GM12878 (cell line): ENCODE measurements around the gene SPOCD1. TPM values are rescaled to one million over a fixed set of nuclear protein-coding genes. Genes with fewer than 3 reads are reported as not detected.

Experiments
- CUX1 ChIP-seq: IDR thresholded peaks from 2 replicates; pipeline ENCODE4 v1.6.1; 2012; ENCODE audit warnings: improper control_type of control experiment, low read depth, low read length; ENCODE audit not compliant: insufficient replicate concordance
- EGR1 ChIP-seq, 2 experiments: IDR thresholded peaks; 1 replicate in 1 of 2; 2 replicates in 1 of 2; pipeline ENCODE4 v1.6.1; 2011 to 2012; ENCODE audit warnings: low read depth in 2 of 2, low read length in 2 of 2, borderline replicate concordance in 1 of 2, mild to moderate bottlenecking in 1 of 2, moderate library complexity in 1 of 2
- EZH2 ChIP-seq: IDR thresholded peaks from 2 replicates; pipeline ENCODE4 v1.6.1; 2012; ENCODE audit warnings: low read depth, mild to moderate bottlenecking, control low read depth, inconsistent platforms, low read length, borderline replicate concordance; ENCODE audit not compliant: control insufficient read depth
- FOS ChIP-seq: IDR thresholded peaks from 3 replicates; pipeline ENCODE4 v1.6.1; 2011; ENCODE audit warnings: borderline replicate concordance; ENCODE audit not compliant: insufficient read length; ENCODE audit errors: extremely low read depth
- GATAD2B ChIP-seq: fragments of 450-650 bp; conservative IDR thresholded peaks from 2 replicates; pipeline ENCODE4 v1.6.1; 2017; ENCODE audit warnings: low read depth, mild to moderate bottlenecking, moderate library complexity
- RAD21 ChIP-seq: IDR thresholded peaks from 2 replicates; pipeline ENCODE4 v1.6.1; 2011; ENCODE audit warnings: mild to moderate bottlenecking, low read depth, low read length, moderate library complexity; ENCODE audit not compliant: insufficient read depth
- RB1 ChIP-seq: fragments of 450-650 bp; formaldehyde crosslinking; IDR thresholded peaks from 2 replicates; pipeline ENCODE4 v1.6.1; 2017; ENCODE audit warnings: mild to moderate bottlenecking, borderline replicate concordance
- SMC3 ChIP-seq: IDR thresholded peaks from 2 replicates; pipeline ENCODE4 v1.6.1; 2011; ENCODE audit warnings: low read length, improper control_type of control experiment, borderline replicate concordance
- TARDBP ChIP-seq: IDR thresholded peaks from 2 replicates; pipeline ENCODE4 v1.6.1; 2016; ENCODE audit warnings: borderline replicate concordance
- TBL1XR1 ChIP-seq: IDR thresholded peaks from 2 replicates; pipeline ENCODE4 v1.6.1; 2012; ENCODE audit warnings: low read depth, low read length, improper control_type of control experiment
- polyA plus RNA-seq, 11 experiments: library from polyadenylated mRNA; depleted of rRNA in 4 of 11; unstranded in 6 of 11; stranded (reverse) in 5 of 11; fragments of >200 nt; fragmentation: Nextera tagmentation in 4 of 11; fragmentation: Illumina TruSeq in 1 of 11; extraction: Ambion mirVana in 4 of 11; extraction: Trizol in 1 of 11; gene quantifications; 1 replicate in 1 of 11; 2 replicates in 10 of 11; pipeline versions ENCODE4 v1.2.1 to v1.2.3, GENCODE V29; 2011 to 2016; ENCODE audit warnings: inconsistent platforms in 2 of 11, missing spikeins in 2 of 11, low read depth in 1 of 11
- total RNA-seq, 4 experiments: library from RNA; depleted of rRNA in 3 of 4; stranded (reverse); fragments of >200 nt in 3 of 4; fragmentation: Illumina TruSeq in 1 of 4; extraction: Trizol in 1 of 4; gene quantifications; 2 replicates each; pipeline versions ENCODE4 v1.2.1 to v1.2.3, GENCODE V29; 2013 to 2021
- TF ChIP-seq, protein P1 (sequence below): IDR thresholded peaks from 2 replicates; pipeline ENCODE4 v1.6.1; 2012; ENCODE audit warnings: mild to moderate bottlenecking, low read depth, low read length
- TF ChIP-seq, protein P2 (sequence below): fragments of 450-650 bp; IDR thresholded peaks from 2 replicates; pipeline ENCODE4 v1.6.1; 2017; ENCODE audit warnings: mild to moderate bottlenecking, moderate library complexity

SPOCD1 gene
- total and polyA plus RNA-seq, 10 of the 15 experiments (the other 5 are each of a cell fraction or from before 2014, with no cell fraction given), result 0.02 to 0.65 (median 0.13) TPM; not detected in 4

- TF ChIP-seq EZH2 (no peak), GATAD2B (peak; percentile 76), RB1 (peak; percentile 58; the same call in 1 of the 2 replicates), SMC3 (peak; percentile 34; the same call in 1 of the 2 replicates), EGR1 (IDR thresholded peaks at IDR 0.05; ENCODE audit: borderline replicate concordance in 1 of 2, low read depth in 2 of 2, low read length in 2 of 2) (no peak), CUX1 (no peak), TBL1XR1 (no peak), FOS (no peak), TARDBP (no peak), RAD21 (0 out of 2 replicates have a peak, but pooled peaks have one; percentile 22)
- TF ChIP-seq, protein P1, sequence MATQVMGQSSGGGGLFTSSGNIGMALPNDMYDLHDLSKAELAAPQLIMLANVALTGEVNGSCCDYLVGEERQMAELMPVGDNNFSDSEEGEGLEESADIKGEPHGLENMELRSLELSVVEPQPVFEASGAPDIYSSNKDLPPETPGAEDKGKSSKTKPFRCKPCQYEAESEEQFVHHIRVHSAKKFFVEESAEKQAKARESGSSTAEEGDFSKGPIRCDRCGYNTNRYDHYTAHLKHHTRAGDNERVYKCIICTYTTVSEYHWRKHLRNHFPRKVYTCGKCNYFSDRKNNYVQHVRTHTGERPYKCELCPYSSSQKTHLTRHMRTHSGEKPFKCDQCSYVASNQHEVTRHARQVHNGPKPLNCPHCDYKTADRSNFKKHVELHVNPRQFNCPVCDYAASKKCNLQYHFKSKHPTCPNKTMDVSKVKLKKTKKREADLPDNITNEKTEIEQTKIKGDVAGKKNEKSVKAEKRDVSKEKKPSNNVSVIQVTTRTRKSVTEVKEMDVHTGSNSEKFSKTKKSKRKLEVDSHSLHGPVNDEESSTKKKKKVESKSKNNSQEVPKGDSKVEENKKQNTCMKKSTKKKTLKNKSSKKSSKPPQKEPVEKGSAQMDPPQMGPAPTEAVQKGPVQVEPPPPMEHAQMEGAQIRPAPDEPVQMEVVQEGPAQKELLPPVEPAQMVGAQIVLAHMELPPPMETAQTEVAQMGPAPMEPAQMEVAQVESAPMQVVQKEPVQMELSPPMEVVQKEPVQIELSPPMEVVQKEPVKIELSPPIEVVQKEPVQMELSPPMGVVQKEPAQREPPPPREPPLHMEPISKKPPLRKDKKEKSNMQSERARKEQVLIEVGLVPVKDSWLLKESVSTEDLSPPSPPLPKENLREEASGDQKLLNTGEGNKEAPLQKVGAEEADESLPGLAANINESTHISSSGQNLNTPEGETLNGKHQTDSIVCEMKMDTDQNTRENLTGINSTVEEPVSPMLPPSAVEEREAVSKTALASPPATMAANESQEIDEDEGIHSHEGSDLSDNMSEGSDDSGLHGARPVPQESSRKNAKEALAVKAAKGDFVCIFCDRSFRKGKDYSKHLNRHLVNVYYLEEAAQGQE, result no peak
- TF ChIP-seq, protein P2, sequence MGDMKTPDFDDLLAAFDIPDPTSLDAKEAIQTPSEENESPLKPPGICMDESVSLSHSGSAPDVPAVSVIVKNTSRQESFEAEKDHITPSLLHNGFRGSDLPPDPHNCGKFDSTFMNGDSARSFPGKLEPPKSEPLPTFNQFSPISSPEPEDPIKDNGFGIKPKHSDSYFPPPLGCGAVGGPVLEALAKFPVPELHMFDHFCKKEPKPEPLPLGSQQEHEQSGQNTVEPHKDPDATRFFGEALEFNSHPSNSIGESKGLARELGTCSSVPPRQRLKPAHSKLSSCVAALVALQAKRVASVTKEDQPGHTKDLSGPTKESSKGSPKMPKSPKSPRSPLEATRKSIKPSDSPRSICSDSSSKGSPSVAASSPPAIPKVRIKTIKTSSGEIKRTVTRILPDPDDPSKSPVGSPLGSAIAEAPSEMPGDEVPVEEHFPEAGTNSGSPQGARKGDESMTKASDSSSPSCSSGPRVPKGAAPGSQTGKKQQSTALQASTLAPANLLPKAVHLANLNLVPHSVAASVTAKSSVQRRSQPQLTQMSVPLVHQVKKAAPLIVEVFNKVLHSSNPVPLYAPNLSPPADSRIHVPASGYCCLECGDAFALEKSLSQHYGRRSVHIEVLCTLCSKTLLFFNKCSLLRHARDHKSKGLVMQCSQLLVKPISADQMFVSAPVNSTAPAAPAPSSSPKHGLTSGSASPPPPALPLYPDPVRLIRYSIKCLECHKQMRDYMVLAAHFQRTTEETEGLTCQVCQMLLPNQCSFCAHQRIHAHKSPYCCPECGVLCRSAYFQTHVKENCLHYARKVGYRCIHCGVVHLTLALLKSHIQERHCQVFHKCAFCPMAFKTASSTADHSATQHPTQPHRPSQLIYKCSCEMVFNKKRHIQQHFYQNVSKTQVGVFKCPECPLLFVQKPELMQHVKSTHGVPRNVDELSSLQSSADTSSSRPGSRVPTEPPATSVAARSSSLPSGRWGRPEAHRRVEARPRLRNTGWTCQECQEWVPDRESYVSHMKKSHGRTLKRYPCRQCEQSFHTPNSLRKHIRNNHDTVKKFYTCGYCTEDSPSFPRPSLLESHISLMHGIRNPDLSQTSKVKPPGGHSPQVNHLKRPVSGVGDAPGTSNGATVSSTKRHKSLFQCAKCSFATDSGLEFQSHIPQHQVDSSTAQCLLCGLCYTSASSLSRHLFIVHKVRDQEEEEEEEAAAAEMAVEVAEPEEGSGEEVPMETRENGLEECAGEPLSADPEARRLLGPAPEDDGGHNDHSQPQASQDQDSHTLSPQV, result no peak
Observed at GRCh38 chr1:31762726-31763670, 52.8 kb downstream of the SPOCD1 start (continued).
